ENCODE results near the gene ARFRP1.

DNA sequence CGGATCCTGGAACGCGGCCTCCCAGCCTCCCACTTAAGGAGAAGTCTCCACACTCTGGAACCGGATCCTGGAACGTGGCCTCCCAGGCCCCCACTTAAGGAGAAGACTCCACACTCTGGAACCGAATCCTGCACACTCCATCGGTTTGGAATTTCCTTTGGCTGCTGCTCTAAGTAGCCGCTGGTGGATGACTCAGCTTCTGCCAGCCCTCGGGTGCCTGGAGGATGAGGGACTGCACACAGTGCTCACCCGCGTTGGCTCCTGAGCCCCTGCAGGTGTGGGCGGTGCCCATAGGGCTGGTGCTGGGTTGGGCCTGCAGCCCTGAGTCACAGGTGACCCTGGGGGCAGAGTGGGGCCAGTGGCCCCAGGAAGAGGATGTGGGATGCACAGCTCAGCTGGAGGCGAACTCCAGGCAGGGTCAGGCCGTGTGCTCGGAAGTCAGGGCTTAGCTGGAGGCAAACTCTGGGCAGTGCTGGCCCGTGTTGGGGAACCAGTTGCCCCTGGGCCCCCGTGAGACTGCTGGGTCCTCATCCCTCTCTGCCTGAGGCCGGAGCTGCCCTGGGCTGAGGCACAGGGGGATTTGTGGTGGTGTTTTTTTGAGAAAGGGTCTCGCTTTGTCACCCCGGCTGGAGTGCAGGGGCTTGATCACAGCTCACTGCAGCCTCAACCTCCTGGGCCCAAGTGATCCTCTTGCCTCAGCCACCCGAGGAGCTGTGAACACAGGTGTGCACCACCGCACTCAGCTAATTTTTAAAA is 25.2 kb downstream of the ARFRP1 start:
- TF ChIP-seq CTCF (conservative IDR thresholded peaks at IDR 0.05; ENCODE audit: low read depth in 2 of 2) (no peak), POLR2AphosphoS5 (IDR thresholded peaks at IDR 0.05; ENCODE audit: low read depth) (no peak), EZH2phosphoT487 (IDR thresholded peaks at IDR 0.05; ENCODE audit: unreplicated experiment) (no peak), REST (IDR thresholded peaks at IDR 0.05; ENCODE audit: unreplicated experiment) (no peak)
